ENCODE data around the gene TNPO3.

GRCh38 chr7:129014501-129015101, 40.3 kb downstream of the TNPO3 start:
- no peak for TF ChIP-seq CTCF (IDR thresholded peaks at IDR 0.05)
- TF ChIP-seq POLR2AphosphoS5 (IDR thresholded peaks at IDR 0.05): no peak

All from breast epithelium (tissue), 3 donors.